Memory B cell (primary cell): ENCODE data around the gene BMP8B.
A peak's percentile ranks its signal among the peaks of the same experiment; 100 is the strongest.
"Not testable (repeated sequence)": the region's sequence is repeated elsewhere in the genome, so short reads cannot be mapped to it uniquely, and the experiment has no call there.

Source experiments
- ATAC-seq: fragments of 150-1000 bp; cut with Tn5 transposase; 2 replicates; pipeline ENCODE4 v1.10.0; 2021; ENCODE audit warnings: low read depth, mild to moderate bottlenecking, moderate library complexity
- DNase-seq, 2 donors: peaks; one replicate each; pipeline ENCODE4 v3.0.0; 2022; ENCODE audit warnings: low spot score in 2 of 2
- H3K27ac Mint-ChIP-seq: one replicate; pipeline ENCODE4 v1.8.0; 2022; ENCODE audit warnings: mild to moderate bottlenecking, moderate library complexity, mixed read lengths
- H3K27me3 Mint-ChIP-seq: one replicate; pipeline ENCODE4 v1.8.0; 2022; ENCODE audit warnings: mixed read lengths
- H3K36me3 Mint-ChIP-seq: one replicate; pipeline ENCODE4 v1.8.0; 2022; ENCODE audit warnings: mild to moderate bottlenecking, mixed read lengths
- H3K4me1 Mint-ChIP-seq: one replicate; pipeline ENCODE4 v1.8.0; 2022; ENCODE audit warnings: mixed read lengths
- H3K4me3 Mint-ChIP-seq: one replicate; pipeline ENCODE4 v1.8.0; 2022; ENCODE audit warnings: mild to moderate bottlenecking, moderate library complexity, mixed read lengths
- H3K9me3 Mint-ChIP-seq: one replicate; pipeline ENCODE4 v1.8.0; 2022; ENCODE audit warnings: mixed read lengths

Gene BMP8B

DNA sequence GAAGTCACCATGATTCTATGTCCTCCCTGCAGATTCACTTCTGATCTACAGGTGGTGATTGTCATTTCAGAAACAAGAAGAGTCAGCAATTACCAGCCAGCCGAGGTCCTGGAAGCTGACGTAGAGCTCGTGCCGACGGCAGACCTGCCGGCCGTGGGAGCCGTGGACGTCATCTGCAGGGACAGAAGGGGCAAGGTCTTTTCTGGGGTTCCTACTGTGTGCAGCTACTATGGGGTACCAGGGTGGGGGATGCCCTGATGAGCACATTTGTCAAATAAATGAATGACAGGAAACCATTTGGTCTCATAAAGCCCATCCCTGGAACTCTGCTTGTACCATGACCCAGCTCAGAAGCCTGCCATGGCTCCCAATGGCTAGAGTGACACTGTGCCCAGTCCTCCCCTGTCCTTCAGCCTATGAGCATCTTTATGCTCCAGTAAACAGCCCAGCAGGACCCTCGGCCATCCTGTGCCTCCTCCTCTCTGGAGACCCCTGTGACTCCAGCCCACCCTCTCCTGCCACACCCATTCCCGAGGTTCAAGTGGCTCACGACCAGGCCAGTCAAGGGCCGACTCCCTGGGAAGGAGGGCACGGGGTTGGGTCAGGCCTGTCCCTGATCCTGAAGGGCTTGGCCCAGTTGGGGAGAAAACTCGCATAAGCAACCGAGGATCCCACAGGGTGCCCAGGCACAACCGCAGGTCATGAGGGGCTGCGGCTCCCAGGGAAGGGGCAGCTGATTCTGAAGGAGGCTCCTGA, 24.9 kb downstream of the BMP8B start:
- not testable (repeated sequence) for H3K4me3 Mint-ChIP-seq, H3K27ac Mint-ChIP-seq, H3K36me3 Mint-ChIP-seq, H3K27me3 Mint-ChIP-seq, H3K4me1 Mint-ChIP-seq, ATAC-seq, DNase-seq, H3K9me3 Mint-ChIP-seq

GRCh38 chr1:39762550-39763540, 25.8 kb downstream of the BMP8B start:
- ATAC-seq (no peak), DNase-seq (no peak)
- H3K9me3 Mint-ChIP-seq, result no peaks in the 10 kb centered on the region

DNA sequence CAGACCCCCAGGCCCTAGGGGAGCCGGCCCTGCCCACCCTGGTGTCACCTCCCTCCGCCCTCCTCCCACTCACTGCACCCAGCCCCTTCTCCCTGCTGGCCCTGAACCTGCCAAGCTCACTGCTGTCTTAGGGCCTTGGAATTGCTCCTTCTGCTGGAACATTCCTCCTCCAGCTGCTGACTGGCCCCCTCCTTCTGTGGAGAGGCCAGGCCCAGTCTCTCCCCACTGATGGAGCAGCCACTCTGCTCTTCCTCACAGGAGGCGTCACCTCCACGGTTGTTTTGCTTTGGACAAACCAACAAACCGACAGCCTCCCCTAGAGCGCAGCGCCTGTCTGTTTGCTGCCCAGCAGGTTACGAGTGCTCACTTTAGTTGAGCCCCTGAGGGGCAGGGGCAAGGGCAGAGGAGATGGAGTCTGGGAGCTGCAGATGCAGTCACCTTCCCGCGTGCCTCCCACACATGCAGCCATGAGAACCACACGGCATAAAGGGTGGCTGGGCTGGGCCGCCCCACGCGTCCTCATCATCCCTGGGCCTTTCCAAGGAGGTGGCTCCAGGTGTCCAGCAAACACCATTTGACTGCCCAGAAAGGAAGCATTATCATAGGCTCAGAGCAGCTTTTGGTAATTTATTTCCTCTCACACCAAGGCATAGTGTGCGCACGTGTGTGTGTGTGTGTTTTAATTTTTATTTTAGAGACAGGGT, 27.0 kb downstream of the BMP8B start:
- ATAC-seq, result no peak
- H3K9me3 Mint-ChIP-seq, result no peaks in the 10 kb centered on the region
- DNase-seq, result no peak
- H3K27ac Mint-ChIP-seq, result no peak overlapping the region
- H3K4me1 Mint-ChIP-seq, result no peaks in the 10 kb centered on the region
- peaks cover 16% of the 10 kb centered on the region for H3K36me3 Mint-ChIP-seq
- H3K27me3 Mint-ChIP-seq, result no peaks in the 10 kb centered on the region
- no peak overlapping the region for H3K4me3 Mint-ChIP-seq

More at GRCh38 chr1:39762550-39763540, 25.8 kb downstream of the BMP8B start:
- Mint-ChIP-seq H3K27me3 (no peaks in the 10 kb centered on the region), H3K4me1 (no peaks in the 10 kb centered on the region), H3K4me3 (no peak overlapping the region), H3K36me3 (peaks cover 9% of the 10 kb centered on the region), H3K27ac (no peak overlapping the region)

- Mint-ChIP-seq H3K27ac (no peak overlapping the region), H3K27me3 (no peaks in the 10 kb centered on the region), H3K9me3 (no peaks in the 10 kb centered on the region), H3K36me3 (peaks cover 20% of the 10 kb centered on the region), H3K4me1 (no peaks in the 10 kb centered on the region), H3K4me3 (no peak overlapping the region)
- no peak for DNase-seq
- no peak for ATAC-seq
Observed at GRCh38 chr1:39761016-39761415, 27.6 kb downstream of the BMP8B start.

DNA sequence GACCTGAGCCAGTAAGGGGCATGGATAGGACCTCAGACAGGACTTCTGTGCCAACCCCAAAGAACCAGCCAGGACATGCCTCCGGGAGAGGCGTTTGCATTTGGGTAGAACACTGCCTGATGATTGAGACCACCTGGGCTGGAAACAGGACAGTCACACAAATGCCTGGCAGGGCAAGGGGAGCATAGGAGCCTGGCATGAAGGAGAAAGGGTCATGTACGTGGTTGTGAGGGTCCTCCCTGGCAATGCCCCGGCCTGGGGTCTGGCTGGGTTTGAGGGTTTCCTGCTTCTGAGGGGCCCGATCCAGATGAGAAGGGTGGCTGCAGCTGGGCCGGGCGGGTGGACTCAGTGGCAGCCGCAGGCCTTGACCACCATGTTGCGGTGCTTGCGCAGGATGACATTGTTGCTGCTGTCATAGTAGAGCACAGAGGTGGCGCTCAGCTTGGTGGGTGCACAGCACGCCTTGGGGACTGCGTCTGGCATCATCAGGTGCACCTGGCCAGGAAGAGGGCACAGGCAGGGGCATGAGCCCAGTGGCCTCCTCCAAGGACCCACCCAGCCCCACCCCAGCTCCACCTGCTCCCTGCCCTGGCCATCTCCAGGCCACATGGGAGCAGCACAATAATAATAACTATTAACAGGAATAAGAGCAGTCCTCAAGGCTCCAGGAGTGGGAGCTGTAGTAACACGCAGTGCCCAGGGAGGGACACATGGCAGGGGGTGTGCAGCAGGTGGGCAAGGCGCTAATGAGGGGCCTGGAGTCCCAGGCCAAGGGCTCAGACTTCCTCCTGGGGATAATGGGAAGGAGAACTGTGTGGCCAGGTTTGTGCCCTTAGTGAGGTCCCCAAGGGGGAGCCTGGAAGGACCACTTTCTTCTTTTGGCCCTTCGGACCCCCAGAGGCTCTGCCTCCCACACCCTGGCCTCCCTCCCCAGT, 28.3 kb downstream of the BMP8B start:
- Mint-ChIP-seq H3K9me3 (no peaks in the 10 kb centered on the region), H3K27me3 (no peaks in the 10 kb centered on the region), H3K36me3 (peaks cover 20% of the 10 kb centered on the region)

GRCh38 chr1:39759436-39759726, 29.3 kb downstream of the BMP8B start:
- Mint-ChIP-seq H3K36me3 (peaks cover 20% of the 10 kb centered on the region), H3K4me3 (no peak overlapping the region), H3K27me3 (no peaks in the 10 kb centered on the region), H3K9me3 (no peaks in the 10 kb centered on the region), H3K4me1 (no peaks in the 10 kb centered on the region), H3K27ac (no peak overlapping the region)
- DNase-seq (no peak), ATAC-seq (no peak)

More for the DNA sequence above, 28.3 kb downstream of the BMP8B start:
- no peak overlapping the region for H3K4me3 Mint-ChIP-seq
- ATAC-seq (no peak), DNase-seq (no peak)
- no peaks in the 10 kb centered on the region for H3K4me1 Mint-ChIP-seq
- H3K27ac Mint-ChIP-seq, result no peak overlapping the region

- H3K9me3 Mint-ChIP-seq, result no peaks in the 10 kb centered on the region
Observed at GRCh38 chr1:39758556-39759435, 29.9 kb downstream of the BMP8B start.

GRCh38 chr1:39757501-39757900, 31.2 kb downstream of the BMP8B start:
- no peaks in the 10 kb centered on the region for H3K4me1 Mint-ChIP-seq
- DNase-seq (no peak), ATAC-seq (no peak)
- no peaks in the 10 kb centered on the region for H3K9me3 Mint-ChIP-seq
- H3K4me3 Mint-ChIP-seq, result no peak overlapping the region
- H3K27me3 Mint-ChIP-seq, result no peaks in the 10 kb centered on the region
- H3K27ac Mint-ChIP-seq, result peak overlapping the region; percentile 45
- peaks cover 25% of the 10 kb centered on the region for H3K36me3 Mint-ChIP-seq

More at GRCh38 chr1:39758556-39759435, 29.9 kb downstream of the BMP8B start:
- Mint-ChIP-seq H3K27ac (no peak overlapping the region), H3K27me3 (no peaks in the 10 kb centered on the region), H3K4me3 (no peak overlapping the region), H3K36me3 (peaks cover 20% of the 10 kb centered on the region), H3K4me1 (no peaks in the 10 kb centered on the region)
- DNase-seq (no peak), ATAC-seq (no peak)

DNA sequence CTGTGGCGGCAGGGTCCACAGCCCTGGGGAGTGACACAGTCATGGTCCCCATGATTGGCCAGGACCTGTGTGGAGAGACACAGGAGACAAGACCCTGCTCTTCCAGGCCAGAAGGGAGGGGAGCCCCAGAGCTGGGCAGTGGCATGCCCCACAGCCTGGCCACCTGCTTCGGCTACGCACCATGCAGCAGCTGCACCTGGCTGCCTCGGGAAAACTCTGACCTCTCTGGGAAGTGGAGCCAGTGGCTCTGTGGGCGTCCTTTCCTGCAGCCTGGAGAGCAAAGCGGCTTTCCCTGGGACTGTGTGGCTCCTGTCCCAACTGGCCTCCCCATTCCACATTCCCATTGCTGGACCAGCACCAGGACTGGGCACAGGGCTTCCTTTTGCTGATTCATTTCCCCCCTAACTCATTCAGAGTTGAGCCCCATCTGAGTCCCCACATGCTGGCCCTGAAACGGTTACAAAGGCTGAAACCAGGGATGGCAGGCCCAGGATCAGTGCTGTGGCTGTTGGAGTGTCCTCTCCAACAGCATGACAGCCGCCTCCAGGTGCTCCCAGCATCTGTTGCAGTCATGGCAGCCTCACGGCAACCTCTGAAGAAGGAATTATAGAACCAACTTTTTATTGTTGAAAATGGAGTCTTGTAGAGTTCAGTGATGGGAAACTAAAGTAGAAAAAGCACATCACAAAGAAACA, 32.6 kb downstream of the BMP8B start:
- Mint-ChIP-seq H3K27me3 (no peaks in the 10 kb centered on the region), H3K36me3 (peaks cover 28% of the 10 kb centered on the region), H3K4me3 (no peak overlapping the region), H3K27ac (no peak overlapping the region), H3K4me1 (no peaks in the 10 kb centered on the region), H3K9me3 (no peaks in the 10 kb centered on the region)
- DNase-seq, result no peak
- ATAC-seq, result no peak

DNA sequence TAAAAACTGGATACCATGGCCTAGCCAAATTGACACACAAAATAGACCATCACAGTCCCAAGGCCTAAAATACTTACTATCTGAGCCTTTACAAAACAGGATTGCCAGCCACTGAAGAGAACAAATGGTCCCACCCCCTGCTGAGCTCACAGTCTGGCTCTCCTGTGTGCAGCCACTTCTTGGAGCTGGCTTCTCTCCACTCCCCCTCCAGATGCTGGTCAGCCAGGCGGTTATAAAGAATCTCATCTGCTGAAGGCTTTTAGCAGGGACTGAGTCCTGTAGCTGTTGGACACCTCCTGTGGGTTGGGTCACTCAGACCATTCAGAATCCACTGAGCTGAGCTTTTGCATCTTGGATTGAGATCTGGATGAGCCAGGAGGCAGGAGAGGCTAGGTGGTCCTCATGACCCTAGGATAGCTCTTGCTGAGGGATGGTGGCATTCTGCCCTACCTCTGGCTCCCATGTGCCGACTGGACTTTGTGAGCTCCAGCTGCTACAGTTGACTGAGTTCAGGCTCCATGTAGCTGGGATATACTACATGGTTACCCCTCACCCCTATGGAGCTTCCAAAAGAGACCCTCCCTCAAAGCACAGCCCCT, 33.7 kb downstream of the BMP8B start:
- Mint-ChIP-seq H3K27me3 (no peaks in the 10 kb centered on the region), H3K4me1 (no peaks in the 10 kb centered on the region), H3K27ac (no peak overlapping the region), H3K9me3 (no peaks in the 10 kb centered on the region), H3K36me3 (peaks cover 36% of the 10 kb centered on the region), H3K4me3 (no peak overlapping the region)
- no peak for DNase-seq
- ATAC-seq, result no peak

- ATAC-seq (no peak), DNase-seq (no peak)
- no peak overlapping the region for H3K4me3 Mint-ChIP-seq
- no peaks in the 10 kb centered on the region for H3K27me3 Mint-ChIP-seq
- no peaks in the 10 kb centered on the region for H3K4me1 Mint-ChIP-seq
- peaks cover 40% of the 10 kb centered on the region for H3K36me3 Mint-ChIP-seq
- H3K9me3 Mint-ChIP-seq, result no peaks in the 10 kb centered on the region
- H3K27ac Mint-ChIP-seq, result no peak overlapping the region
Observed at GRCh38 chr1:39754026-39754570, 34.6 kb downstream of the BMP8B start.
